OCI-LY3 (cell line): ENCODE data around the gene CYSLTR2.

Experiments used
- EZH2phosphoT487 ChIP-seq: fragments of 200-600 bp; shearing (Covaris generic); IDR thresholded peaks from 2 replicates; pipeline ENCODE4 v1.6.1; 2018; ENCODE audit warnings: antibody characterized with exemption, mixed run types, low read depth
- TF ChIP-seq, protein P1 (sequence below): fragments of 200-600, 300-600 bp; sonication (generic); IDR thresholded peaks from 2 replicates; pipeline ENCODE4 v1.5.1; 2014; ENCODE audit warnings: antibody characterized with exemption, low read length, low read depth

DNA sequence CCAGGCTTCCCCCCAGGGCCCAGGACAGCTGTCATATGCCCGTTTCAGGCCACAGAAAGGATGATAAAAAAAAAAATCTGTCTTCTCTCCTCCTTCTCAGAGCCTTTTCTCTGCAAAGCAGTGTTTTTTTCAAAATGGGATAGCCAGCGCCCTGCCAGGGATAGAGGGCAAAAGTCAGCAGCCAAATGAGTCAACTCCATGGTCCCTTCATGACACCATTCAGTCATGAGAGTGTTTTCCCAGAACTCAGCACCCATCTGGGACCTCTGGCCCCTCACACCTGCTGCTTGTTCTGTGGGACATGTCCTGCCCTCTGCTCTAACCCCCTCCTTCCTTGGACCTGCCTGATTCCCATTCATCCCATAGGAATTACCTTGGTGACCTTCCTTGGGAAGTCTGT is 95.0 kb downstream of the CYSLTR2 start:
- TF ChIP-seq, protein P1, sequence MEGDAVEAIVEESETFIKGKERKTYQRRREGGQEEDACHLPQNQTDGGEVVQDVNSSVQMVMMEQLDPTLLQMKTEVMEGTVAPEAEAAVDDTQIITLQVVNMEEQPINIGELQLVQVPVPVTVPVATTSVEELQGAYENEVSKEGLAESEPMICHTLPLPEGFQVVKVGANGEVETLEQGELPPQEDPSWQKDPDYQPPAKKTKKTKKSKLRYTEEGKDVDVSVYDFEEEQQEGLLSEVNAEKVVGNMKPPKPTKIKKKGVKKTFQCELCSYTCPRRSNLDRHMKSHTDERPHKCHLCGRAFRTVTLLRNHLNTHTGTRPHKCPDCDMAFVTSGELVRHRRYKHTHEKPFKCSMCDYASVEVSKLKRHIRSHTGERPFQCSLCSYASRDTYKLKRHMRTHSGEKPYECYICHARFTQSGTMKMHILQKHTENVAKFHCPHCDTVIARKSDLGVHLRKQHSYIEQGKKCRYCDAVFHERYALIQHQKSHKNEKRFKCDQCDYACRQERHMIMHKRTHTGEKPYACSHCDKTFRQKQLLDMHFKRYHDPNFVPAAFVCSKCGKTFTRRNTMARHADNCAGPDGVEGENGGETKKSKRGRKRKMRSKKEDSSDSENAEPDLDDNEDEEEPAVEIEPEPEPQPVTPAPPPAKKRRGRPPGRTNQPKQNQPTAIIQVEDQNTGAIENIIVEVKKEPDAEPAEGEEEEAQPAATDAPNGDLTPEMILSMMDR, result no peak
- no peak for TF ChIP-seq EZH2phosphoT487
